GM19452 (cell line): ENCODE measurements around the gene CACNB1.
"Not testable (repeated sequence)": the region's sequence is repeated elsewhere in the genome, so short reads cannot be mapped to it uniquely, and the experiment has no call there.

Source experiments
- ATAC-seq: cut with Tn5 transposase; IDR thresholded peaks from one replicate; pipeline ENCODE4 v1.9.1; 2021; ENCODE audit not compliant: unreplicated experiment

Gene CACNB1

DNA sequence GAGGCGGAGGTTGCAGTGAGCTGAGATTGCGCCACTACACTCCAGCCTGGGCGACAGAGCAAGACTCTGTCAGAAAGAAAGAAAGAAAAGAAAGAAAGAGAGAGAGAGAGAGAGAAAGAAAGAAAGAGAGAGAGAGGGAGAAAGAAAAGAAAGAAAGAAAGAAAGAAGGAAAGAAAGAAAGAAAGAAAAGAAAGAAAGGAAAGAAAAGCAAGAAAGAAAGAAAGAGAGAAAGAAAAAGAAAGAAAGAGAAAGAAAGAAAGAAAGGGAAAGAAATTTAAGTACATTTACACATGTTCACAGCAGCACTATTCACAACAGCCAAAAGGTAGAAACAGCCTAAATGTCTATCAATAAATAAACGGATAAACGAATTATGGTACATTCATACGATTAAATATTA, 67.9 kb downstream of the CACNB1 start:
- not testable (repeated sequence) for ATAC-seq

- ATAC-seq: no peak
Measured at GRCh38 chr17:39126436-39126835, 71.0 kb downstream of the CACNB1 start.

DNA sequence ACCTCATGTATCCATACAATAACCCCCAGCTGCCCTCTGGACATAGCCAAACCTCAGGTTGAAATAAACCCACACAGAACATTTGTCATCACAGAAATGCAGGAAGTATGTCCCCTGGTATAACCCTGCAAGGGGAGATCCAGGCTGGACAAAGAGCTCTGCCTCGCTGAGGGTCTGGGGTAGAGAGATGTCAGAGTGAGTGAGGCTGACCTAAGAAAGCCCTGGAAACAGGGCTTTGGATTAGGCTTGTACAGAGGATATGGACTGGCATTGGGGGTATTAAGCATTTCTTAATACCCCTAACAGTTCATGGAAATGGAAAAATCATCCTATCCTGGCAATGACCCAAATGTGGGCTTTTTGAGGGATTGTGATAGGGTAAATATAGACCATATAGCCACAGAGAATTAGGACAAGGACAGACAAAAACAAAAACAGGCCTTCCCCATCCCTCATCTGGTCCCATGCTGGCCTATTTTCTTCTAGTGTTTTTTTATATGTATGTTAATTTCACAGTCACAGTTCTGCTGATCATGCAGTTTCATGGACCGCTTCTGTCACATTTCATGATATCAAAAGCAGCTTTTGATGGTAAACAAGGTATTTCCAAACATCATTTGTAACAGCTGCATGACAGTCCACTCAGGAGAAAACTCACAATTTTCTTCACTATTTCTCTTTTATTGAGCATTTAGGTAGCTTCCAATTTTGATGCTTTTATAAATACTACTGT, 72.2 kb downstream of the CACNB1 start:
- ATAC-seq: no peak

- no peak for ATAC-seq
Measured at GRCh38 chr17:39123627-39124026, 73.8 kb downstream of the CACNB1 start.
